Measurements from ENCODE around the gene DNMT3L.
"Not testable (repeated sequence)": the region's sequence is repeated elsewhere in the genome, so short reads cannot be mapped to it uniquely, and the experiment has no call there.

Gene DNMT3L

GRCh38 chr21:44241281-44241680 is 20.4 kb downstream of the DNMT3L start:
- DNase-seq, result not testable (repeated sequence)

GRCh38 chr21:44240842-44241241 is 20.9 kb downstream of the DNMT3L start, which contains the start of gene ICOSLG:
Gene ICOSLG, minus strand, starts transcription at chr21:44240943. Its CDS starts 126 bp downstream, at chr21:44240817.
- DNase-seq, result not testable (repeated sequence)

GRCh38 chr21:44240353-44240752 is 21.3 kb downstream of the DNMT3L start:
- DNase-seq, result not testable (repeated sequence)

- not testable (repeated sequence) for DNase-seq
These were observed 32.1 kb downstream of the DNMT3L start for GRCh38 chr21:44229561-44229960.

- not testable (repeated sequence) for DNase-seq
These were observed 33.6 kb downstream of the DNMT3L start for GRCh38 chr21:44228109-44228508.

- not testable (repeated sequence) for DNase-seq
These were observed 34.1 kb downstream of the DNMT3L start for GRCh38 chr21:44227614-44228013.

GRCh38 chr21:44225605-44226004 is 36.1 kb downstream of the DNMT3L start:
- not testable (repeated sequence) for DNase-seq

- not testable (repeated sequence) for DNase-seq
These were observed 38.4 kb downstream of the DNMT3L start for GRCh38 chr21:44223334-44223733.

GRCh38 chr21:44220674-44221073 is 41.0 kb downstream of the DNMT3L start:
- not testable (repeated sequence) for DNase-seq

- not testable (repeated sequence) for DNase-seq
These were observed 43.2 kb downstream of the DNMT3L start for GRCh38 chr21:44218461-44218860.

GRCh38 chr21:44211978-44212377 is 49.7 kb downstream of the DNMT3L start:
- not testable (repeated sequence) for DNase-seq

GRCh38 chr21:44211574-44211973 is 50.1 kb downstream of the DNMT3L start:
- not testable (repeated sequence) for DNase-seq

- not testable (repeated sequence) for DNase-seq
These were observed 53.6 kb downstream of the DNMT3L start for GRCh38 chr21:44207860-44208646.

- not testable (repeated sequence) for DNase-seq
These were observed 54.7 kb downstream of the DNMT3L start for GRCh38 chr21:44206698-44207676.

GRCh38 chr21:44206187-44206586 is 55.5 kb downstream of the DNMT3L start:
- DNase-seq, result not testable (repeated sequence)

- not testable (repeated sequence) for DNase-seq
These were observed 59.0 kb downstream of the DNMT3L start for GRCh38 chr21:44202590-44203299.

- DNase-seq, result not testable (repeated sequence)
These were observed 61.7 kb downstream of the DNMT3L start for GRCh38 chr21:44199997-44200396.

- DNase-seq, result no peak
These were observed 62.2 kb downstream of the DNMT3L start for GRCh38 chr21:44199448-44199847.

GRCh38 chr21:44197156-44197516 is 64.6 kb downstream of the DNMT3L start:
- not testable (repeated sequence) for DNase-seq

Data from hippocampal formation (tissue), 2 donors.